ENCODE data around the gene OSBPL2.

The OSBPL2 gene

GRCh38 chr20:62296724-62297448, 58.6 kb downstream of the OSBPL2 start:
- in situ Hi-C loops (cut with MboI; ENCODE audit: low sequenced_read_pairs): no loop called here

DNA sequence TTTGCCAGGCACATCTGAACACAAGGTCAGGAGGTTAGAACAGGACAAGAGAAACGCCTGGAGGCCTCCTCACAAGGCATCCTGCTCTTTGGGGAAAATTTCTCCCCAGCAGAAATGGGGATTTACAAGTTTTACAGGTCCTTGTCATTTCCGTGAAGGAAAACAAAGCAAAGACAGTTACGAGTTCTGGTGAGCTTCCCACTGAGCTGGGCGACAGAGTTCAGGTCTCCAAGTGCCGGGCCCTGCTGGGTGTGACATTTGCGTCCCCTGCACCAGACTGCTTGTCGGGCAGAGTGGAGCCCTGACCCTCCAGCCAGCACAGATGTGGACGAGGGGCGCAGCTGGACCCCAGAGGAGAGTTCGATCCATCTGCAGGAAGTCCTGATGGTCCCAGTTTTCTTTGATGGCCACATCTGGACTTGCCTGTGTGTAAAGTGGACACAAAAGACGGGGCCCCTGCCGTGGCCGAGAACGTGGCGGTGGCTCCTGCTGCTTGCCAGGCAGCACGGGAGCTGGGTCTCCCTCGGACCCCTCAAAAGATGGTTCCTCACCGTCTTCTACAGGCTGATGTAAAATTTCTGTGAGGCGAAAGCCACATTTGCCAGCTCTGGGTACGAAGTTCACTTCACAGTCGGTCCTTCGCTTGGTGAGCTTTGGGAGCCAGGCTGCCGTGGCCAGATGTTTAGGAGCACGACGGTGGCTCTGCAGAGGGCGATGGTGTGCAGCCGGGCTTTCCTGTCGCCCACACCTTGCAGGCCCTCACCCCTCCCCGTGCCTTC, 59.3 kb downstream of the OSBPL2 start:
- in situ Hi-C loops (cut with MboI; ENCODE audit: low sequenced_read_pairs): no loop called here

DNA sequence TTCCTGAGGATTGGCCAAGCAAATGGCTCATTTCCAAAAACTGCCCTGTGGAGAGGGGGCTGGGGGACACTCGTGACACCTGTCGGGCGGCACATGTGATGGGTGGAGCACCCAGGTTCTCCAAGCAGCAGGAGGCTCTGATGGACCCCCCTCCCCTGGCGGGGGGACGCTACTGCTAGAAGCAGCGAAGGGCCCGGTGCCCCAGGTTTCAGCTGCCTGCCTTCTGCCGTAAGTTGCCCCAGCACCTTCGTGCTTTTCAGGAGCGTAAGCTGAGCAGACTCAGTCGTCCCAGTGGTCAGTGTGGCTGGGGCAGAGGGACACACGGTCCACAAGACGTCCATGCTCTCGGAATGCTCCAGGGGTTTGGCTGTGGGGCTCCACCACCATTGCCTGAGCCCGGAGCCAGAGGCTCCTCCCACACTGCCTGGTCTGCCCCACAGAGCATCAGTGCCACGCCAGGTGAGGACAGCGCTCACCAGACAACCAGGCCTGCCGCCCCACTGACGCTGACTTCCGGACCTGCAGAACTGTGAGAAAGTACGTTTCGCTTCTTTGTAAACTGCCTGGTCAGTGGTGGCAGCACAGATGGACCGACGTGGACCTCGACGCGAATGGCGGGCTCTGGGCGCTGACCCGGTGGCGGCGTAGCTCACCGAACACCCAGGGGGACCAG, 60.4 kb downstream of the OSBPL2 start:
- in situ Hi-C loops (cut with MboI; ENCODE audit: low sequenced_read_pairs): no loop called here

- in situ Hi-C loops (cut with MboI; ENCODE audit: low sequenced_read_pairs): no loop called here
Measured at GRCh38 chr20:62299666-62300236, 61.4 kb downstream of the OSBPL2 start.

DNA sequence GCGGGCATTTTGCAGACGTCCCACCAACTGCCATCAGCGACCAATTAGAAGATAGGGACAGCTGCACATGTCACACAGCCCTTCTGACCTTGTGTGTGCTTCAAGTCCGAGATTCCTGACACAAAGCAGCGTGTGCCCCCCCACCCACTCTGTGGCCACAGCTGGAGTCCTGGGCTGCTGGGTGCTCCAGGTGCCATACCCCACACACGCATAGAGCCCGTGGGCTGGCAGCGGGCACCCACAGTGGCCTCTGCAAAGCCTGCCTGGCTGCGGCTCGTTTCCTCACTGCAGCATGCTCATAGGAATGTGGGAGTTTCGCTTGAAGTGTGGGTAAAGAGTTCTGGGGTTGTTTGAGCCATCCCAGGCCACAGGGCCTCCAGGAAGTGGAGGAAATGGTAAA, 62.0 kb downstream of the OSBPL2 start:
- in situ Hi-C loops (cut with MboI; ENCODE audit: low sequenced_read_pairs): no loop called here

DNA sequence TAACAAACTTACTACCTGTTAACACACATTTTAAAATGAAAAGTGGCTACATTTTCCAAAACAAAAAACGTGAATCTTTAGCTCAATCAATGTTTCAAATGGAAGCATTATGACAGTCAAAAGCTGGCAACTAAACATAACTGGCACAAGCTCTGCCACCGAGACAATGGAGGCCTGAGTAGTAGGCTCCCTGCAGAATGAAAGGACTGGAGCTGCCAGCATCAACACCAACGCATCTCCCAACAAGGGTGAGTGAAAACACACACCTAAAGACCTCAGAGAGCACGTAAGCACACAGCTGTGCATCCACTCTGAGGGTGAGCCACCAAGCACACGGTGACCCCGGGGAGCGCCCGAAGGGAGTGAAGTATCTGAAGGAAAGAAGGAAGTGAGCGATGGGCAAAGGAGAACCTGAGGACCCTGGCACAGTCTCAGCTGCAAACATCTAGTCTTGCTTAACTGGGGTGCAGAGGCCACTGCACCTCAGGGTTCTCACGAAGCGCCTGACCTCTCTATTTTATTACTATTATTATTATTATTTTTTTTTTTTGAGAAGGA, 62.9 kb downstream of the OSBPL2 start:
- in situ Hi-C loops (cut with MboI; ENCODE audit: low sequenced_read_pairs): no loop called here

DNA sequence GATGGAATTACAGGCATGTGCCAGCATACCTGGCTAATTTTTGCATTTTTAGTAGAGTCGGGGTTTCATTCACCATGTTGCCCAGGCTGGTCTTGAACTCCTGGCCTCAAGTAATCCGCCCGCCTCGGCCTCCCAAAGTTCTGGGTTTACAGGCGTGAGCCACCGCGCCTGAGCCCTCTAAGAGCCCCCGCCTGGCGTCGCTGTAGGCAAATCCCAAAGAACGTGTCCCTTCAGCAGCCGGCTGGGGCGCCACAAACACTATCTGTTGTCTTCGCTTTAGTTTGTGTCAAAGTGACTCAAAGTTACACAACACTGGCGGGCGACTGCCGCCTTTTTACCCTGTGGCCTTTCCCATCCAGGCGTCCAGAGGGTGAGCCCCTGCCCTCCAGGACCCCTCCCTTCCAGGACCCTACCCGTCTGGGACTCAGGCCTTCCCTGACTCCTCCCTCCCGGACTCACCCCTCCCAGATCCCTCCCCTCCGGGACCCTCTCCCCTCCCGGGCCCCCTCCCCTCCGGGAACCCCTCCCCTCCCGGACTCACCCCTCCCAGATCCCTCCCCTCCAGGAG, 63.5 kb downstream of the OSBPL2 start:
- in situ Hi-C loops (cut with MboI; ENCODE audit: low sequenced_read_pairs): no loop called here

DNA sequence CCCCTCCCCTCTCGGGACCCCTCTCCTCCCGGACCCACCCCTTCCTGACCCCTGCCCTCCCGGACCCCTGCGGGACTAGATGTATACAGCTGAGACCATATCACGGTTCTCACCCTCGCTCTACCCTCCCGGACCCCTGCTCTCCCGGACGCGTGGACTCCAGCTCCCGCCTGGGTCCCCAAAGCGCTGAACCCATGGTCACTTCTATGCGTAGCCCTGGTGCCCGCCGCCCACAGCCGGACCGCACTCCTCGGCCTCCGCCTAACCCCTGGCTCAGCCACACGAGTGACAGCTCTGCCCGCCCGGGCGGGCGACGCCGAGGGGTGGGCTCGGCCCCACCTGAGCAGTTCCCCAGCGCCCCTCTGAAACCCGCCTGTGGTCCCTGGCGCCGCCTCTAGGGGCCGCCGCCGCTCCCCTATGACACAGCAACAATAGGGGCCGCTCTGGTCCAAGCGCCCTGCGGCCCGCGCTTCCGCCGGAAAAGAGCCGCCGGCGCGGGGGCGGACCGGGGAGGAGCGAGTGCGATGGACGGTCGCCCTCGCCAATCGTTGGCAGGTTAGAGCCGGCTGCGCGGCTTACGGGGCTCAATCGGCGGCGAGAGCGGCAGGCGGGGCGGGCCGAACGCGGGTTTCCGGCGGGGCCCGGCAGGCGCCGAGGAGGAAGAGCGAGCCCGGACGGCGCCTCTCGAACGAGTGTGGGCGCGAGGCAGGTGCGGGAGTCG, 64.2 kb downstream of the OSBPL2 start, which contains the start of gene ADRM1:
ADRM1 (plus strand) TSS at position 657 of the 721 bp plus-strand sequence. CDS start 572 bp downstream, outside the sequence.
- in situ Hi-C loops (cut with MboI; ENCODE audit: low sequenced_read_pairs): no loop called here

DNA sequence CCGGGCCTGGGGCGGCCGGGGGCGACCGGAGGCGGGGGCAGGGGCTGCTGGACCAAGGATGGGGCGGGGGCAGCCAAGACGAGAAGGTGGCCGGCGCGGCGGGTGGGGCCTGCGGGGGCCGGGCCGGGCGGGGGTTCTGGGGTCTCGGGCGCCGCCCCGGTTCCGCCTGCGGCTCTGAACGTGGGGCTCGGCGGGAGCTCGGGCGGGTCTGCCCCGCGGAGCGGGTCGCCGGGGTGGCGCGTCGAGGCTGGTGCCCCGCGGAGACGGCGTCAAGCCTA, 64.7 kb downstream of the OSBPL2 start:
- in situ Hi-C loops (cut with MboI; ENCODE audit: low sequenced_read_pairs): no loop called here

DNA sequence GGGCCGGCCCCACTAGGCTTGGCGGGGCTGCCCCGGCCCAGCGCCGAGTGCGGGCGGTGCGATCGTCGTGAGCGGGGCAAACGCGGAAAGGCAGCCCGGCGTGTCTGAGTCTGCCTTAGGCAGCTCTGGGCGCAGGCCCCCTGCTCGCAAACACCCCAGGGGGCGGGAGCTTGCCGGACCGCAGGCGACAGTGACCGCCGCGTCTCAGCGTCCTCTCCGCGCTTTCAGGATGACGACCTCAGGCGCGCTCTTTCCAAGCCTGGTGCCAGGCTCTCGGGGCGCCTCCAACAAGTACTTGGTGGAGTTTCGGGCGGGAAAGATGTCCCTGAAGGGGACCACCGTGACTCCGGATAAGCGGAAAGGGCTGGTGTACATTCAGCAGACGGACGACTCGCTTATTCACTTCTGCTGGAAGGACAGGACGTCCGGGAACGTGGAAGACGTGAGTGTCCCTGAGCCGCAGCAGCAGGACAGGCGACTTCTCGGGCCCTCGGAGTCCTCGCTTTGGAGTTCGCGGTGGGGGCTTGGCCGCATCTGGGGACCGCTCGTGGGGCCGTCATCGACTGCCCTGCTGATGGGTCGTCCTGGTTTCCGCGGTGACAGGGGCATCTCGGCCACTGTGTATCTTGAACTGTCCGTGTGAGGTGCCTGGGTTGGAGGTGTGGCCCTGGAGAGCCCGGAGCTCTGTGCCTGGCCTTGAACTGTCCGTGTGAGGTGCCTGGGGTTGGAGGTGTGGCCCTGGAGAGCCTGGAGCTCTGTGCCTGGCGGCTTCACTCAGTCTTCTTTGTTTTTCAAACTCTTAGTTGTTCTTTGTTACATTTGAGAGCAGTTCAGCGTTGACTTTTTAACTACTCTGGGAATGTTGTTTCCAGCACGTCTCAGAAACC, 65.3 kb downstream of the OSBPL2 start:
- in situ Hi-C loops (cut with MboI; ENCODE audit: low sequenced_read_pairs): no loop called here

GRCh38 chr20:62304331-62305148, 66.2 kb downstream of the OSBPL2 start:
- in situ Hi-C loops (cut with MboI; ENCODE audit: low sequenced_read_pairs): no loop called here

GRCh38 chr20:62305149-62305764, 66.9 kb downstream of the OSBPL2 start:
- in situ Hi-C loops (cut with MboI; ENCODE audit: low sequenced_read_pairs): no loop called here

- in situ Hi-C loops (cut with MboI; ENCODE audit: low sequenced_read_pairs): no loop called here
Measured at GRCh38 chr20:62305765-62306413, 67.6 kb downstream of the OSBPL2 start.

- in situ Hi-C loops (cut with MboI; ENCODE audit: low sequenced_read_pairs): no loop called here
Measured at GRCh38 chr20:62306414-62307187, 68.3 kb downstream of the OSBPL2 start.

- in situ Hi-C loops (cut with MboI; ENCODE audit: low sequenced_read_pairs): no loop called here
Measured at GRCh38 chr20:62307226-62308101, 69.1 kb downstream of the OSBPL2 start.
